Ishikawa (cell line): ENCODE data around the gene RBP3.

ENCODE experiments used
- CEBPB ChIP-seq: IDR thresholded peaks from 2 replicates; pipeline ENCODE4 v1.6.1; 2012
- CREB1 ChIP-seq: IDR thresholded peaks from 2 replicates; pipeline ENCODE4 v1.6.1; 2012; ENCODE audit warnings: low read depth
- EGR1 ChIP-seq: IDR thresholded peaks from 2 replicates; pipeline ENCODE4 v1.6.1; 2012
- EP300 ChIP-seq: IDR thresholded peaks from 2 replicates; pipeline ENCODE4 v1.6.1; 2012; ENCODE audit warnings: borderline replicate concordance
- FOXM1 ChIP-seq: IDR thresholded peaks from 2 replicates; pipeline ENCODE4 v1.6.1; 2012; ENCODE audit warnings: low read depth, borderline replicate concordance
- MAX ChIP-seq: IDR thresholded peaks from 2 replicates; pipeline ENCODE4 v1.6.1; 2012
- NFIC ChIP-seq: IDR thresholded peaks from 2 replicates; pipeline ENCODE4 v1.6.1; 2012
- RAD21 ChIP-seq: IDR thresholded peaks from 2 replicates; pipeline ENCODE4 v1.6.1; 2012; ENCODE audit warnings: low read depth
- REST ChIP-seq: IDR thresholded peaks from 2 replicates; pipeline ENCODE4 v1.6.1; 2012; ENCODE audit warnings: low read depth, mild to moderate bottlenecking
- TAF1 ChIP-seq: IDR thresholded peaks from 2 replicates; pipeline ENCODE4 v1.6.1; 2012; ENCODE audit warnings: low read depth, mild to moderate bottlenecking
- TCF12 ChIP-seq: IDR thresholded peaks from 2 replicates; pipeline ENCODE4 v1.6.1; 2012; ENCODE audit warnings: low read depth
- TEAD4 ChIP-seq: IDR thresholded peaks from 2 replicates; pipeline ENCODE4 v1.6.1; 2012
- YY1 ChIP-seq: IDR thresholded peaks from 2 replicates; pipeline ENCODE4 v1.6.1; 2012; ENCODE audit warnings: low read depth
- ZBTB7A ChIP-seq: IDR thresholded peaks from 2 replicates; pipeline ENCODE4 v1.6.1; 2012; ENCODE audit warnings: low read depth
- TF ChIP-seq, protein P1 (sequence below): IDR thresholded peaks from 2 replicates; pipeline ENCODE4 v1.6.1; 2012

Gene RBP3

GRCh38 chr10:47400786-47401185 is 52.6 kb downstream of the RBP3 start:
- no peak for TF ChIP-seq RAD21
- no peak for TF ChIP-seq YY1
- TF ChIP-seq NFIC: no peak
- no peak for TF ChIP-seq TEAD4
- no peak for TF ChIP-seq FOXM1
- no peak for TF ChIP-seq REST
- no peak for TF ChIP-seq EP300
- no peak for TF ChIP-seq CEBPB
- TF ChIP-seq MAX: no peak
- TF ChIP-seq, protein P1, sequence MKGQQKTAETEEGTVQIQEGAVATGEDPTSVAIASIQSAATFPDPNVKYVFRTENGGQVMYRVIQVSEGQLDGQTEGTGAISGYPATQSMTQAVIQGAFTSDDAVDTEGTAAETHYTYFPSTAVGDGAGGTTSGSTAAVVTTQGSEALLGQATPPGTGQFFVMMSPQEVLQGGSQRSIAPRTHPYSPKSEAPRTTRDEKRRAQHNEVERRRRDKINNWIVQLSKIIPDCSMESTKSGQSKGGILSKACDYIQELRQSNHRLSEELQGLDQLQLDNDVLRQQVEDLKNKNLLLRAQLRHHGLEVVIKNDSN: no peak
- no peak for TF ChIP-seq TAF1
- no peak for TF ChIP-seq ZBTB7A
- no peak for TF ChIP-seq EGR1
- TF ChIP-seq CREB1: no peak
- no peak for TF ChIP-seq TCF12

- TF ChIP-seq TAF1: no peak
- TF ChIP-seq CREB1: no peak
- TF ChIP-seq TCF12: no peak
Observed at GRCh38 chr10:47401210-47401609, 53.0 kb downstream of the RBP3 start.

GRCh38 chr10:47401874-47402640 is 53.9 kb downstream of the RBP3 start:
- no peak for TF ChIP-seq NFIC
- no peak for TF ChIP-seq REST
- TF ChIP-seq, protein P1: no peak
- TF ChIP-seq TCF12: no peak
- no peak for TF ChIP-seq MAX
- TF ChIP-seq EP300: no peak
- no peak for TF ChIP-seq TEAD4

DNA sequence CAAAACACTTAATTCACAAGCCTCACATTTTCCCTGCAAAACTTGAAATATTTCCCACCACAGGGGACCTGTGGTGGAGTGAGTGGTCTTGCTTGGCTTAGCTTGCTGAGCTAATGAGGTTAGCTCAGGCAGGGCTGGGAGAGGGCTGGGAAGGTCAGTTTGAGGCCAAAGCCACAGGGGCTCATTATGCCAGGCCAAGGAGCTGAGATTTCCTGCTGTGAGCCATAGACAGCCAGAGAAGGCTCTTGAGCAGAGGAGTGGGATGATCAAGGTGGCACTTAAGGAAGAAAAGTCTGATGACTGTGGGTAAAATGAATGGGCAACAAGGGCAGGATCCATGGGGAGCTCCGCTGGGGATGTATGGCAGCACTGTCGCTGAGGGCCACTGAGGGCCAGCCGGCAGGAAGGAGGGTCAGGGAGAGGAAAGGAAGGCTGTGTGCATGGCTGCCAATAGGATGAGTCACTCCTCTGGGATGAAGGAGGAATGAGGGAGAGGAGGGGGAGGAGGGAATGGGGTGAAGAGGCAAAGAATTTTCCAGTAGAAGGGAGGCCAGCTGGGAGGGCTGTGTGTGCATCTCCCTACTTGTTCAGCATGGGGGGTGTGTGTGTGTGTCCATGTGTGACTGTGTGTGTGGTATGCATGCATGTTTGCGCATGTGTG is 54.6 kb downstream of the RBP3 start:
- TF ChIP-seq NFIC (peak; percentile 68), YY1 (peak; percentile 63; the same call in 1 of the 2 replicates), REST (no peak), RAD21 (peak; percentile 12; the same call in 1 of the 2 replicates), TAF1 (no peak), CREB1 (no peak), EGR1 (no peak), TEAD4 (peak; percentile 93), FOXM1 (peak; percentile 75; the same call in 1 of the 2 replicates), EP300 (peak; percentile 81), MAX (no peak; the same call in 1 of the 2 replicates), CEBPB (no peak), ZBTB7A (0 out of 2 replicates have a peak, but pooled peaks have one; percentile 20), TCF12 (peak; percentile 80)
- TF ChIP-seq, protein P1: no peak
